TTC549 (cell line): Measurements from ENCODE around the gene HOXC12.
A peak's percentile ranks its signal among the peaks of the same experiment; 100 is the strongest.

Experiments used
- FAIRE-seq: peaks from 2 replicates; lab custom pipeline; 2012; peaks lifted over from hg19 to GRCh38; lab: Jason Lieb, UNC

HOXC12 gene, protein sequence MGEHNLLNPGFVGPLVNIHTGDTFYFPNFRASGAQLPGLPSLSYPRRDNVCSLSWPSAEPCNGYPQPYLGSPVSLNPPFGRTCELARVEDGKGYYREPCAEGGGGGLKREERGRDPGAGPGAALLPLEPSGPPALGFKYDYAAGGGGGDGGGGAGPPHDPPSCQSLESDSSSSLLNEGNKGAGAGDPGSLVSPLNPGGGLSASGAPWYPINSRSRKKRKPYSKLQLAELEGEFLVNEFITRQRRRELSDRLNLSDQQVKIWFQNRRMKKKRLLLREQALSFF

GRCh38 chr12:53954694-53955035 lies at the start of gene HOXC12:
HOXC12 (plus strand) TSS chr12:53954903; CDS start chr12:53954930, 27 bp downstream.
- no peak for FAIRE-seq

DNA sequence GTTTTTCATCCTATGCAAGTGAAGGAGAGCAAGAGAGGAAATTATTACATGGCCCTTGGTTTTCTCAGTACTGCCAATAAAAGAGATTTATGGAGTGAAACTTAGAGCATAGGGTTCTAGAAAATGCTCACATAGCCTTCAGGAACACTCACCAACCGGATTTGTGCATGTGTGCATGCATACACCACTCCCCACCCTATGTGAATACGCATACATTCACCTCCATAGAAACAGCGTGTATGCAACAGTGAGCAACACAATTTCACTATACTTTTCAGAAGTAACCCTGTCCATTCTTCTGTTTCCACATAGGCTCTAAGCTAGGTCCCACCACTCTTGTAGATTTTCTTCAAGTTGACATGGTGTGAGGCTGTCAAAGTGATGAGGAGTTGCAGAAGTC lies 47.6 kb upstream of the HOXC12 start:
- FAIRE-seq: no peak

DNA sequence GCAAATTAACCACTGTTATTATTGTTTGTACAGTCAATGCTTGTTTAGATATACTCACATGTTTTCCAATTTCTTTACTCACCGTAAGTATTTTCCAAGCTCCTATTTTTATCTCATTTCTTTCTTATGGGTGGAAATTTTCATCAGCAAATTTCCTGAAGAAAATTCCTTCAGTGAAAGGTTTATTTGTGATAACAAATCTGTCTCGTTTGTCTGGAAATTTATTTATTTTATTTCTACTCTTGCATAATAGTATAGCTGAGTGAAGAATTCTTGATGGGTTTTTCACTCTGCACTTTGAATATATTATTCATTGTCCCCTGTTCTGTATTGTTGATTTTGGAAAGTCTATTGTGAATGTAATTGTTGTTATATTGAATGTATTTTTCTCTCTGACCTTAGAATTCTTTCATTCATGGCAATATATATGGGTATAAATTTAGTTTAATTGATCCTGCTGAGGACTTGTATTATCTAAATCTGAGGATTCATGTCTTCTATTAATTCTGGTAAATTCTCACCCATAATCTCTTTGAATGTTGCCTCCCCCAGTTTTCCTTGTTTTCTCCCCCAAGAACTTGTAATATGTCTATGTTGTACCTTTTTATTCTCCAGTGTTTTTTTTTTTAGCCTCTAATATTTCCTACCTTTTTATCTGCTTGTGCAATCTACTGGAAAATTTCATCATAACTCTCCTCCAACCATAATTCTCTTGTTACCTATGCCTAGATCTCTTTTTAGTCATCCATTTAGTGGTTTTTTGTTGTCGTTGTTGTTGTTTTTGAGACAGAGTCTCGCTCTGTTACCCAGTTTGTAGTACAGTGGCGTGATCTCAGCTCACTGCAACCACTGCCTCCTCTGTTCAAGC lies 37.7 kb upstream of the HOXC12 start:
- no peak for FAIRE-seq

- no peak for FAIRE-seq
These were observed 29.9 kb upstream of the HOXC12 start for GRCh38 chr12:53924521-53925405.

GRCh38 chr12:53927220-53928029 lies 27.3 kb upstream of the HOXC12 start:
- FAIRE-seq: no peak

- no peak for FAIRE-seq
These were observed 26.5 kb upstream of the HOXC12 start for GRCh38 chr12:53928054-53928835.

GRCh38 chr12:53929527-53929926 lies 25.2 kb upstream of the HOXC12 start:
- FAIRE-seq: no peak

GRCh38 chr12:53930591-53931255 lies 24.0 kb upstream of the HOXC12 start:
- no peak for FAIRE-seq

GRCh38 chr12:53931844-53932581 lies 22.7 kb upstream of the HOXC12 start:
- no peak for FAIRE-seq

- FAIRE-seq: no peak
These were observed 21.8 kb upstream of the HOXC12 start for GRCh38 chr12:53932915-53933314.

GRCh38 chr12:53935383-53936341 lies 19.0 kb upstream of the HOXC12 start:
- FAIRE-seq: no peak

DNA sequence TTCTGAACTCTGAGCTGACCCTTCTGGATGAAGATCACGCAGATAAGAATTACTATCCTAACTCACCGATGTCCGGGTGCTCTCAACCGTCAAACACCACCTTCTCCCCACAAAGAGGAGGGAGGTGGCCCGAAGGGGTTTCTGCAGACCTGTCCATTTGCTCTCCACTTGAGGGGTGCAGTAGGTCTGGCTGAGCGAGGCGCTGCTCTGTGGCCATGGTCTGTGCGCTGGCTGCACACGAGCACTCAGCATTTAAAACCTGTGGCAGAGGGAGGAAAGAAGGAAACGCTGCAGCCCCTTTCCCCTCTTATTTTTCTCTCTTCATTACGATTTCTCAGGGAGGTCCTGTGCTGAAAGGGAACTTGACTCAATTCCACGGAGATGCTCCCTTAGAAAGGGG lies 17.6 kb upstream of the HOXC12 start:
- FAIRE-seq: no peak

GRCh38 chr12:53937596-53938325 lies 16.9 kb upstream of the HOXC12 start:
- FAIRE-seq: no peak

- FAIRE-seq: peak; percentile 95
These were observed 16.2 kb upstream of the HOXC12 start, which contains the start of gene HOXC13 for GRCh38 chr12:53938326-53939140. HOXC13 (plus strand) TSS chr12:53938831; CDS start chr12:53938907, 76 bp downstream.

GRCh38 chr12:53939141-53940108 lies 15.3 kb upstream of the HOXC12 start:
- FAIRE-seq: no peak
